B cell (primary cell): ENCODE measurements around the gene ASAP3. TPM values are rescaled to one million over a fixed set of nuclear protein-coding genes. Genes with fewer than 3 reads are reported as not detected.

Experiments used
- ATAC-seq: fragments of 200-7000 bp; cut with Tn5 transposase; one replicate; pipeline ENCODE4 v1.10.0; 2021; ENCODE audit warnings: low read depth, mild to moderate bottlenecking, moderate number of reproducible peaks, moderate library complexity
- CTCF ChIA-PET: fragments of 350-600 bp; sonication (Branson Sonifier 250); formaldehyde crosslinking; loops from one replicate; lab custom pipeline; 2021; ENCODE audit warnings: antibody characterized with exemption, inconsistent platforms; lab: Charles Lee
- POLR2A ChIA-PET: fragments of 350-600 bp; sonication (Branson Sonifier 250); formaldehyde crosslinking; loops from one replicate; lab custom pipeline; 2021; ENCODE audit warnings: antibody characterized with exemption; lab: Charles Lee
- DNase-seq: peaks from one replicate; pipeline ENCODE4 v3.0.0; 2013
- H2AFZ ChIP-seq: 2 replicates; pipeline ENCODE4 v1.6.1; 2012; ENCODE audit warnings: mild to moderate bottlenecking, low read depth, low read length; ENCODE audit not compliant: insufficient read depth, poor library complexity, severe bottlenecking
- H3K27ac ChIP-seq, 2 donors: 1 replicate in 1 of 2; 2 replicates in 1 of 2; pipeline ENCODE4 v1.5.1; 2012 to 2013; ENCODE audit warnings: low read length in 2 of 2, mild to moderate bottlenecking in 2 of 2, moderate library complexity in 1 of 2
- H3K27me3 ChIP-seq, 4 experiments: fragments of 200-600 bp in 1 of 4; sonication (generic) in 1 of 4; replicated peaks in 1 of 4; 1 replicate in 2 of 4; 2 replicates in 2 of 4; pipeline versions ENCODE4 v1.6.1 to v1.7.0; 2013 to 2016; ENCODE audit warnings: low read length in 3 of 4, mild to moderate bottlenecking in 2 of 4, mixed read lengths in 1 of 4, moderate library complexity in 1 of 4; ENCODE audit not compliant: insufficient read depth in 4 of 4, control insufficient read depth in 3 of 4; ENCODE audit errors: control extremely low read depth in 1 of 4
- H3K36me3 ChIP-seq, 2 experiments: replicated peaks in 1 of 2; 1 replicate in 1 of 2; 2 replicates in 1 of 2; pipeline versions ENCODE4 v1.6.1 to v1.7.1; 2013; ENCODE audit warnings: low read length in 1 of 2; ENCODE audit not compliant: insufficient read depth in 2 of 2, control insufficient read depth in 1 of 2; ENCODE audit errors: control extremely low read depth in 1 of 2, extremely low read depth in 1 of 2
- H3K4me1 ChIP-seq, 2 donors: fragments of 200-600 bp in 1 of 2; sonication (generic) in 1 of 2; 1 replicate in 1 of 2; 2 replicates in 1 of 2; pipeline versions ENCODE4 v1.5.1 to v1.6.1; 2013 to 2017; ENCODE audit warnings: low read length in 2 of 2; ENCODE audit not compliant: control insufficient read depth in 2 of 2, insufficient read depth in 2 of 2
- H3K4me2 ChIP-seq: replicated peaks from 2 replicates; pipeline ENCODE3; 2012; ENCODE audit warnings: mild to moderate bottlenecking, low read depth, low read length; ENCODE audit not compliant: poor library complexity, severe bottlenecking
- H3K4me3 ChIP-seq, 5 experiments: fragments of 200-600 bp in 1 of 5; sonication (generic) in 1 of 5; 1 replicate in 3 of 5; 2 replicates in 2 of 5; pipeline versions ENCODE4 v1.5.1 to v1.7.0; 2011 to 2016; ENCODE audit warnings: low read length in 4 of 5, mild to moderate bottlenecking in 4 of 5, low read depth in 2 of 5, control low read depth in 1 of 5, moderate library complexity in 1 of 5; ENCODE audit not compliant: insufficient read depth in 1 of 5; ENCODE audit errors: control extremely low read depth in 1 of 5, extremely low read depth in 1 of 5
- H3K79me2 ChIP-seq: fragments of 200-600 bp; sonication (generic); one replicate; pipeline ENCODE4 v1.6.0; 2016; ENCODE audit warnings: low read length; ENCODE audit not compliant: control insufficient read depth, insufficient read depth
- H3K9ac ChIP-seq: fragments of 200-600 bp; sonication (generic); 2 replicates; pipeline ENCODE4 v1.6.1; 2017; ENCODE audit warnings: mild to moderate bottlenecking, low read length, moderate library complexity
- H3K9me3 ChIP-seq, 3 donors: one replicate each; pipeline versions ENCODE4 v1.6.1 to v1.7.1; 2013; ENCODE audit warnings: low read length in 2 of 3; ENCODE audit not compliant: control insufficient read depth in 2 of 3, insufficient read depth in 1 of 3; ENCODE audit errors: control extremely low read depth in 1 of 3
- H4K20me1 ChIP-seq: 2 replicates; pipeline ENCODE4 v1.6.0; 2012; ENCODE audit warnings: mild to moderate bottlenecking, low read length; ENCODE audit not compliant: insufficient read depth, control insufficient read depth, poor library complexity, severe bottlenecking
- H3K27ac Mint-ChIP-seq: one replicate; pipeline ENCODE4 v1.8.0; 2021; ENCODE audit warnings: mixed read lengths
- H3K27me3 Mint-ChIP-seq: one replicate; pipeline ENCODE4 v1.8.0; 2021; ENCODE audit warnings: mixed read lengths
- H3K4me1 Mint-ChIP-seq: one replicate; pipeline ENCODE4 v1.8.0; 2021; ENCODE audit warnings: mixed read lengths
- H3K4me3 Mint-ChIP-seq: one replicate; pipeline ENCODE4 v1.8.0; 2021; ENCODE audit warnings: mixed read lengths
- H3K9me3 Mint-ChIP-seq: one replicate; pipeline ENCODE4 v1.8.0; 2022; ENCODE audit warnings: mixed read lengths; ENCODE audit not compliant: insufficient read depth
- CTCF ChIP-seq: fragments of 200-600 bp; IDR thresholded peaks from one replicate; pipeline ENCODE4 v1.8.0; 2022; ENCODE audit warnings: antibody characterized with exemption, mild to moderate bottlenecking
- EZH2 ChIP-seq: IDR thresholded peaks from 2 replicates; pipeline ENCODE4 v1.6.1; 2012; ENCODE audit warnings: borderline replicate concordance, low read depth, mild to moderate bottlenecking, moderate library complexity, low read length; ENCODE audit not compliant: insufficient read depth, poor library complexity, severe bottlenecking
- WGBS: methylation state at CpG from one replicate; pipeline ENCODE4 v1.1.5; 2013; ENCODE audit warnings: missing lambda C conversion rate; ENCODE audit not compliant: insufficient coverage; 5-methylcytosine and 5-hydroxymethylcytosine counted together
- intact Hi-C: fragments of 100-400 bp; cut with micrococcal nuclease; formaldehyde crosslinking; loops from one replicate; pipeline ENCODE4 v1.10.0; 2022
- polyA plus RNA-seq: library from polyadenylated mRNA; depleted of rRNA; stranded (reverse); fragments of >200 nt; gene quantifications from 2 replicates; pipeline ENCODE4 v1.2.3, GENCODE V29; 2012
- total RNA-seq, 2 donors: library from RNA; stranded (reverse); fragments of 120-200 nt in 1 of 2; gene quantifications; 1 replicate in 1 of 2; 2 replicates in 1 of 2; pipeline versions ENCODE4 v1.2.3 to v1.2.4, GENCODE V29; 2013 to 2022

ASAP3 gene
- total and polyA plus RNA-seq, 2 donors (not counting 1 experiment from before 2014, with no cell fraction given), result 2.9 to 11.0 TPM

- ATAC-seq (no peak), DNase-seq (no peak)
- H3K4me2 ChIP-seq, result peak overlapping the region; percentile 1
- ChIA-PET CTCF (interaction anchor here (6.5 to 17.1 kb wide), 2 partner anchors 16 to 25 kb away, joined by 66 to 332 read pairs; no protein-coding TSS in a partner anchor), POLR2A (interaction anchor here (0.6 kb wide), 1 partner anchor 37 kb away, joined by 3 read pairs; no protein-coding TSS in a partner anchor)
- no peak overlapping the region for H3K9ac ChIP-seq
- H3K27me3 ChIP-seq, result no peaks in the 10 kb centered on the region
- peaks cover 0 to 4% of the 10 kb centered on the region in 2 experiments for H3K36me3 ChIP-seq
- H3K27ac ChIP-seq, result peak overlapping the region; percentile 6 to 34
- 19% methylated on average over 2 of the region's 7 CpGs for WGBS
- intact Hi-C loops, result no loop called here
- Mint-ChIP-seq H3K9me3 (no peaks in the 10 kb centered on the region), H3K4me3 (no peak overlapping the region), H3K27ac (peak overlapping the region; percentile 84), H3K4me1 (peaks cover 56% of the 10 kb centered on the region), H3K27me3 (no peaks in the 10 kb centered on the region)
- no peaks in the 10 kb centered on the region for H3K79me2 ChIP-seq
- peaks cover 48 to 59% of the 10 kb centered on the region in 2 donors for H3K4me1 ChIP-seq
- H4K20me1 ChIP-seq, result no peaks in the 10 kb centered on the region
- H3K9me3 ChIP-seq, result no peaks in the 10 kb centered on the region
- H3K4me3 ChIP-seq, result no peak overlapping the region
- H2AFZ ChIP-seq, result peak overlapping the region; percentile 21
- TF ChIP-seq EZH2, result no peak
Measured at GRCh38 chr1:23522244-23522982, 38.4 kb upstream of the ASAP3 start.

GRCh38 chr1:23521588-23521987 is 37.6 kb upstream of the ASAP3 start:
- Histone ChIP-seq H3K4me1 (peaks cover 39 to 50% of the 10 kb centered on the region in 2 donors), H3K36me3 (peaks cover 0 to 4% of the 10 kb centered on the region in 2 experiments), H3K27ac (no peak overlapping the region), H2AFZ (no peak overlapping the region), H3K9ac (no peak overlapping the region), H4K20me1 (no peaks in the 10 kb centered on the region), H3K4me2 (no peak overlapping the region), H3K9me3 (no peaks in the 10 kb centered on the region), H3K4me3 (no peak overlapping the region), H3K27me3 (no peaks in the 10 kb centered on the region), H3K79me2 (no peaks in the 10 kb centered on the region)
- H3K9me3 Mint-ChIP-seq, result no peaks in the 10 kb centered on the region
- TF ChIP-seq CTCF (no peak), EZH2 (no peak)
- DNase-seq, result no peak
- intact Hi-C loops, result no loop called here
- peak overlapping the region; percentile 84 for H3K27ac Mint-ChIP-seq
- H3K4me3 Mint-ChIP-seq, result no peak overlapping the region
- over 99% methylated on average over 16 of the region's 16 CpGs for WGBS
- ChIA-PET CTCF (interaction anchor here (6.5 to 17.1 kb wide), 2 partner anchors 17 to 24 kb away, joined by 66 to 332 read pairs; no protein-coding TSS in a partner anchor), POLR2A (interaction anchor here (0.6 kb wide), 1 partner anchor 39 kb away, joined by 3 read pairs; no protein-coding TSS in a partner anchor)
- peaks cover 48% of the 10 kb centered on the region for H3K4me1 Mint-ChIP-seq
- no peaks in the 10 kb centered on the region for H3K27me3 Mint-ChIP-seq
- no peak for ATAC-seq
